ENCODE results near the gene PCSK6. TPM values are rescaled to one million over a fixed set of nuclear protein-coding genes. Genes with fewer than 3 reads are reported as not detected.

The PCSK6 gene
- total and polyA plus RNA-seq, 2 of the 8 experiments (the other 6 are each of a cell fraction or from before 2014, with no cell fraction given), result 1.9 to 4.0 TPM

DNA sequence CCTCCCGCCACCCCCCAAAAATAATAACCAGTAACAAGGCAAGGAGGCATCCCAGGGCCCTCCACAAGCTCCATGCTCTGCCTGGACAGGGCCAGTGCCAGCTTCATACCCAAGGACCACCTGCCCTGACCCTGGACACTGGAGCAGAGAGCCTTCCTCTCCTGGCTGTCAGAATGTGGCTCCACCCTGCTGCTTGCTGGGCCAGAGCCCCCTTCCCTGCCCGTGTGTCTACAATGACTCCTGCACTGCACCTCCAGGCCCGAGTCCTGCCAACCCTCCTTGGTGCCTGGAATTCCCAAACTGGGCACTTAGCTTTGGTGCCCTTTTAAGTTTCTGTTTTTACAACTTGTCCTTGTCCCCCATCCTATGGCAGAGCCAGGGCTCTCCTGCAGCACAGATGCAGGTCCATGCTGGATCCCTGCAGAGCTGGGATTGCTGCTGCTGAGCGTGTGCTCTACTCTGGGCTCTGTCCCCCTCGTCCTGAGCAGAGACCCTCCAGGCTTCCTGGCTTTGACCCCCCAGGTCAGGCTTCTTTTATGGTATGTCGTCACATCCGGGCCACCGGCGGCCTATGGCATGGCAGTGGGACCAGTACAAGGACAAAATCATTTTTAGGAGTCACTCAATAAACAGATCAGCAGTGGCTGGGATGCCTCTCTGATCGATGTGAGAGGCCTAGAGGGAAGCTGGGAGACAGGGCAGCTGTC is 183.0 kb downstream of the PCSK6 start (continued):
- TF ChIP-seq TAF7 (optimal IDR thresholded peaks at IDR 0.05; ENCODE audit: borderline replicate concordance, low read depth, low read length) (no peak), SIRT6 (IDR thresholded peaks at IDR 0.05; ENCODE audit: low read length) (no peak), POLR2AphosphoS5 (IDR thresholded peaks at IDR 0.05; ENCODE audit: low read depth, low read length) (no peak), CTBP2 (IDR thresholded peaks at IDR 0.05; ENCODE audit: borderline replicate concordance, insufficient read depth, insufficient read length, low read length) (no peak), BCL11A (IDR thresholded peaks at IDR 0.05; ENCODE audit: low read depth in 2 of 2, low read length in 2 of 2) (no peak)

All from H1 (cell line).